Uterus (tissue), 4 donors: ENCODE results near the gene NR1I3. TPM values are rescaled to one million over a fixed set of nuclear protein-coding genes. Genes with fewer than 3 reads are reported as not detected.

ENCODE experiments used
- DNase-seq, 2 donors: peaks; one replicate each; pipeline ENCODE4 v3.0.0-alpha.2; 2019 to 2020
- H3K27ac ChIP-seq, 2 donors: fragments of 200-600 bp; sonication (generic); 1 replicate in 1 of 2; 2 replicates in 1 of 2; pipeline ENCODE4 v1.5.1; 2016 to 2018
- H3K27me3 ChIP-seq, 2 donors: fragments of 200-600 bp; sonication (generic); one replicate each; pipeline ENCODE4 v1.5.1; 2018 to 2019; ENCODE audit warnings: control low read depth in 1 of 2
- H3K36me3 ChIP-seq, 2 donors: fragments of 200-600 bp; sonication (generic); one replicate each; pipeline ENCODE4 v1.5.1; 2019; ENCODE audit warnings: control low read depth in 1 of 2
- H3K4me1 ChIP-seq, 2 donors: fragments of 200-600 bp; sonication (generic); one replicate each; pipeline ENCODE4 v1.5.1; 2018 to 2019; ENCODE audit warnings: control low read depth in 1 of 2
- H3K4me3 ChIP-seq, 2 donors: fragments of 200-600 bp; sonication (generic); 1 replicate in 1 of 2; 2 replicates in 1 of 2; pipeline ENCODE4 v1.5.1; 2018 to 2019; ENCODE audit warnings: mild to moderate bottlenecking in 1 of 2
- H3K9me3 ChIP-seq, 2 donors: fragments of 200-600 bp; sonication (generic); one replicate each; pipeline ENCODE4 v1.5.1; 2019; ENCODE audit warnings: control low read depth in 1 of 2
- CTCF ChIP-seq, 4 experiments: fragments of 200-600 bp in 2 of 4; fragments of 450-650 bp in 2 of 4; sonication (generic) in 2 of 4; IDR thresholded peaks; one replicate each; pipeline ENCODE4 v1.5.1; 2016 to 2019; ENCODE audit warnings: antibody characterized with exemption in 4 of 4, mild to moderate bottlenecking in 2 of 4, moderate library complexity in 1 of 4
- POLR2A ChIP-seq, 2 donors: fragments of 450-650 bp; IDR thresholded peaks; one replicate each; pipeline ENCODE4 v1.6.1; 2016; ENCODE audit warnings: antibody characterized with exemption in 2 of 2, mild to moderate bottlenecking in 1 of 2, moderate library complexity in 1 of 2
- intact Hi-C: fragments of 100-400 bp; cut with DNase I; formaldehyde crosslinking; loops from one replicate; pipeline ENCODE4 v1.15.1; 2023; ENCODE audit warnings: low total_unique reads
- microRNA-seq: library from miRNA; unstranded; fragments of <30 nt; microRNA quantifications from one replicate; pipeline ENCODE4, GENCODE V29; 2016; ENCODE audit warnings: borderline microRNAs expressed, borderline replicate concordance
- total RNA-seq, 4 donors: library from RNA; depleted of rRNA in 3 of 4; stranded (reverse); fragments of >200 nt in 3 of 4; gene quantifications; one replicate each; pipeline versions ENCODE4 v1.1.0 to v1.2.4, GENCODE V29; 2014 to 2023
- donor health status: DM: yes; HTN: yes; CAD: no.

The NR1I3 gene
- total RNA-seq, 4 donors from 2014 or later: not detected

GRCh38 chr1:161185282-161185682, 52.7 kb downstream of the NR1I3 start:
- Histone ChIP-seq H3K27me3 (no peaks in the 10 kb centered on the region), H3K9me3 (no peaks in the 10 kb centered on the region), H3K27ac (peak overlapping the region; percentile 55 to 66), H3K4me1 (no peaks in the 10 kb centered on the region), H3K36me3 (no peaks in the 10 kb centered on the region), H3K4me3 (no peak overlapping the region)
- peak in 1 of 2 donors; percentile 79 for DNase-seq
- TF ChIP-seq CTCF (IDR thresholded peaks at IDR 0.05) (no peak), POLR2A (IDR thresholded peaks at IDR 0.05) (no peak)
- intact Hi-C loops: no loop called here

- DNase-seq: no peak
- Histone ChIP-seq H3K4me3 (no peak overlapping the region), H3K9me3 (no peaks in the 10 kb centered on the region), H3K36me3 (no peaks in the 10 kb centered on the region), H3K27me3 (no peaks in the 10 kb centered on the region), H3K27ac (no peak overlapping the region), H3K4me1 (no peaks in the 10 kb centered on the region)
- TF ChIP-seq POLR2A (IDR thresholded peaks at IDR 0.05): no peak
- intact Hi-C loops: no loop called here
Measured at GRCh38 chr1:161182214-161182613, 55.8 kb downstream of the NR1I3 start.

GRCh38 chr1:161180639-161181038, 57.4 kb downstream of the NR1I3 start:
- no peaks in the 10 kb centered on the region for H3K27me3 ChIP-seq
- peaks cover 0 to 8% of the 10 kb centered on the region in 2 donors for H3K4me1 ChIP-seq
- no peak for DNase-seq
- no peak overlapping the region for H3K4me3 ChIP-seq
- intact Hi-C loops: no loop called here
- H3K36me3 ChIP-seq: no peaks in the 10 kb centered on the region
- no peaks in the 10 kb centered on the region for H3K9me3 ChIP-seq
- peak in 1 of 4 experiments; percentile 12 for TF ChIP-seq CTCF (IDR thresholded peaks at IDR 0.05)
- TF ChIP-seq POLR2A (IDR thresholded peaks at IDR 0.05): no peak
- no peak overlapping the region for H3K27ac ChIP-seq

GRCh38 chr1:161179698-161180097, 58.3 kb downstream of the NR1I3 start:
- H3K9me3 ChIP-seq: no peaks in the 10 kb centered on the region
- intact Hi-C loops: no loop called here
- H3K27ac ChIP-seq: no peak overlapping the region
- no peaks in the 10 kb centered on the region for H3K27me3 ChIP-seq
- no peaks in the 10 kb centered on the region for H3K36me3 ChIP-seq
- DNase-seq: no peak
- TF ChIP-seq POLR2A (IDR thresholded peaks at IDR 0.05) (no peak), CTCF (IDR thresholded peaks at IDR 0.05) (no peak)
- H3K4me1 ChIP-seq: peaks cover 0 to 8% of the 10 kb centered on the region in 2 donors
- no peak overlapping the region for H3K4me3 ChIP-seq

Small RNA genes lying within 50 kb of the gene (microRNA-seq; reads per million reads assigned to microRNA genes)
- not detected for gene MIR5187

Other genes with a start within 250 kb of the NR1I3 start
- gene F11R, start 217.1 kb downstream of the NR1I3 start, total RNA-seq: 10 to 100 TPM; 22.6 to 45.3 (median 26.6) TPM
- gene TSTD1, start 199.2 kb downstream of the NR1I3 start, total RNA-seq: 10 to 100 TPM in 1 of 4 donors, 1 to 10 TPM in 1, not detected in 2; 5.6 to 20.3 TPM
- gene USF1, start 192.2 kb downstream of the NR1I3 start, total RNA-seq: 10 to 100 TPM; 20.7 to 71.8 (median 44.2) TPM
- 1 to 10 TPM in 3 of 4 donors, under 1 TPM in 1; 0.88 to 3.4 (median 2.6) TPM for gene ARHGAP30, start 168.3 kb downstream of the NR1I3 start, total RNA-seq
- 1 to 10 TPM in 1 of 4 donors, not detected in 3; 2.1 TPM for gene NECTIN4, start 148.6 kb downstream of the NR1I3 start, total RNA-seq
- 10 to 100 TPM in 1 of 4 donors, 1 to 10 TPM in 2, under 1 TPM in 1; 0.51 to 12.1 (median 3.4) TPM for gene KLHDC9, start 139.8 kb downstream of the NR1I3 start, total RNA-seq
- 10 to 100 TPM in 3 of 4 donors, 1 to 10 TPM in 1; 3.3 to 38.9 (median 29.8) TPM for gene PFDN2, start 120.2 kb downstream of the NR1I3 start, total RNA-seq
- 10 to 100 TPM in 3 of 4 donors, 1 to 10 TPM in 1; 1.0 to 36.9 (median 22.0) TPM for gene NIT1, start 120.1 kb downstream of the NR1I3 start, total RNA-seq
- 10 to 100 TPM in 3 of 4 donors, 1 to 10 TPM in 1; 4.4 to 42.2 (median 36.1) TPM for gene DEDD, start 105.5 kb downstream of the NR1I3 start, total RNA-seq
- 100 to 1,000 TPM in 1 of 4 donors, 10 to 100 TPM in 2, 1 to 10 TPM in 1; 2.0 to 111 (median 62.9) TPM for gene UFC1, start 84.2 kb downstream of the NR1I3 start, total RNA-seq
- 10 to 100 TPM in 3 of 4 donors, 1 to 10 TPM in 1; 4.1 to 38.1 (median 29.9) TPM for gene USP21, start 78.7 kb downstream of the NR1I3 start, total RNA-seq
- gene PPOX, start 71.8 kb downstream of the NR1I3 start, total RNA-seq: 10 to 100 TPM; 11.3 to 40.5 (median 21.6) TPM
- 10 to 100 TPM in 3 of 4 donors, 1 to 10 TPM in 1; 1.0 to 23.9 (median 19.9) TPM for gene B4GALT3, start 60.7 kb downstream of the NR1I3 start, total RNA-seq
- gene ADAMTS4, start 39.1 kb downstream of the NR1I3 start, total RNA-seq: 10 to 100 TPM in 3 of 4 donors, 1 to 10 TPM in 1; 1.3 to 41.5 (median 10.9) TPM
- 100 to 1,000 TPM in 1 of 4 donors, 10 to 100 TPM in 3; 43.8 to 107 (median 93.9) TPM for gene NDUFS2, start 35.8 kb downstream of the NR1I3 start, total RNA-seq
- gene FCER1G, start 22.9 kb downstream of the NR1I3 start, total RNA-seq: 10 to 100 TPM in 3 of 4 donors, 1 to 10 TPM in 1; 1.3 to 39.4 (median 12.6) TPM
- gene APOA2, start 14.6 kb downstream of the NR1I3 start, total RNA-seq: not detected
- 10 to 100 TPM in 1 of 4 donors, 1 to 10 TPM in 3; 2.6 to 13.2 (median 7.3) TPM for gene TOMM40L, start 12.1 kb downstream of the NR1I3 start, total RNA-seq
- gene PCP4L1, start 20.5 kb upstream of the NR1I3 start, total RNA-seq: 1 to 10 TPM in 2 of 4 donors, under 1 TPM in 1, not detected in 1; 0.77 to 3.1 (median 1.9) TPM
- 10 to 100 TPM in 1 of 4 donors, 1 to 10 TPM in 1, not detected in 2; 2.2 to 10.7 TPM for gene MPZ, start 71.8 kb upstream of the NR1I3 start, total RNA-seq
- 100 to 1,000 TPM in 1 of 4 donors, 10 to 100 TPM in 3; 28.5 to 127 (median 55.8) TPM for gene SDHC, start 76.2 kb upstream of the NR1I3 start, total RNA-seq
- gene CFAP126, start 129.7 kb upstream of the NR1I3 start, total RNA-seq: not detected